Fibroblast of peridontal ligament (primary cell): ENCODE results near the gene SLC2A1.

Source experiments
- DNase-seq: peaks from one replicate; pipeline ENCODE4 v3.0.0-alpha.2; 2010; ENCODE audit errors: extremely low read depth

The SLC2A1 gene

DNA sequence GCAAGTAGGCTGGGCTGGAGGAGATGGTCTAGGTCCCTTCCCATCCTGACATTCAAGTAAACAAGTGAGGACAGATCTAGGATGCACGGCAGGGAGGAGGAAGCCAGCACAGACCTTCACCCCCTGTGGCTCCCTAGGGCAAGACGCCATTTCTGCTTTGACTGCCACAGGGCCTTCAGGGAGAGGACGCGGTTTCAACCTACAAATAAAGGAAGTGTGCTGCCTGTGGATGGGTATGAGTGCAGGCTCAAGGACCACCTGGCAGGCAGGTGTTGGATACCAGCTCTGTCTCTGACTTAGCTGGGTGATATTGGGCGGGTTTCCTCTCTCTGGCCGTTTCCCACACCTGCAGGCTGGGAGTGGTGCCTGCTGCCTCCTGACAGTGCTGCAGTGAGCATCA lies 16.2 kb downstream of the SLC2A1 start:
- no peak for DNase-seq

- peak; percentile 84 for DNase-seq
Measured at GRCh38 chr1:42941640-42942330, 16.9 kb downstream of the SLC2A1 start.

DNA sequence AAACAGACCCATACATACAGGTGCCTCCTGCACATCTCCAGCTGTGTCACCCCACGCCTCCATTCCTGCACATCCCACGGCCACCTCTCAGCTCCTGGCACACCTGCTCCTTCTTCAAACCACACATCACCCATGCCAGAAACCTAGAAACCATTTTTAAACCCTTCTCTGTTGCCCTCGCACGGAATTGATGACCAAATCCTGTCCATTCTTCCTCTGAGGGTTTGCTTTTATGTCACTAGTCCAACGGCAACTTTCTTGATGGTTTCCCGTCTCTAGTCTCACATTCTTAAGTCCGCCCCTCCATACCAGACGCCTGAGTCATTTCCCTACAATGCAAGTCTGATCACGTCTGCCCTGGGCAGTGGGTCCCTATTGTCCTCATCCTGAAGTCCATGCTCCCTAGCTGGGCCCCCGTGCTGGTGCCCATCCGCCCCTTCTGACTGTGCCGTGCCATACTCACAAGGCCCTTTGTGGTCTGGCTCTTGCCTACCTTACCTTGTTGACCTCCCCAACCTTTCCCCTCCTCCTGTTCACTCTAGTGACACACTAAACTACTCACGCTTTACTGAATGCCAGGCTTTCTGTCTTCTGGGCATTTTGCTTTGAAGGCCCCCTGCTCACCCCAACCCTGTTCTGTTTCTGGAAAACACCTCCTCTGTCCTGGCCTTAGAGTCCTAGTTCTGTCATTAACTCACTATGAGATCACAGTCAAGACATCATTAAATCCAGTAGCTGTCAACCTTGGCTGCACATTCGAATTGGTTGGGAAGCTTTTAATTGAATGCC lies 17.6 kb downstream of the SLC2A1 start:
- peak; percentile 93 for DNase-seq

DNA sequence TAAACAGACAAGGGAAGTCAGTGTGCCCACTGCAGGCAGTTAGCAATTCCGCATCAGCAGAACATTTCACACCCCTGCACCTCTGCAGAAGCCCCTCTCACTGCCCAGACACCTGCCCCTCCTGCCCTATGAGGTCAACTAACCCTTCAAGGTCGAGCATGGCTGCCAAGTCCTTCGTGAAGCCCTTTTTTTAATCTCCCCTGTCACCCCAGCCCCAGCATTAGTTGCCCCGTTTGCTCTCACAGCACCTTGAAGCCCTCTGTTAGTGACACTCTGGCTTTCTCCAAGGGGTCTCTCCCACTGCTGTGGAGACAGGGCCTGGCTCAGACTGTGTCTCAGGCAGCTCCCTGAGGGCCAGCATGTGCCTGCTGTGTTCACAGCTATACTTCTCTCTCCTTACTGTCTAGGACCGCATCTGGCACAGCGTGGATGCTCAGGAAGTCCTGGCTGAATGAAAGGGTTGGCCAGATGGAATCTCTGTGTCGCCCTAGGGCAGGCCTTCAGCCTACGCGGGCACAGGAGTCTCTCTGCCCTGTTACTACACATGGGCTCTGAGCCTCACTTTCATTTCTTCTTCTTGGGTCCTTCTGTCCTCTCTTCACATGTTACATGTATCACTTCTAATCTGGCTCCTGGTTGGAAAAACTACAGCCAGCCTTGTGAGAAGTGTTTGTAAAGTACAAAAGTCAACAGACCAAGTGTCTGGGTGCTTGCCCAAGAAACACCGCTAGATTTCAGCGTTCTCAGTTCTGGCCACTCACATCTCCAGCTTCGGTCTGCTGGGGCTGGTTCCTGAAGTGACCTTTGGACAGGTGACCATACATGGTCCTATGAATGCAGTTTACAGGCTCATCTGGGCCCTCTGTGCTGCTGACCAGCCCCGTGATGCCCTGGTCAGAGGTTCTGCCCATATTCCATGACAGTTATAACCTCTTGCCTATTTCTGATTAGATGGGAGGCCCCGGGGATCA lies 19.7 kb downstream of the SLC2A1 start:
- DNase-seq: no peak

GRCh38 chr1:42937836-42938644 lies 20.6 kb downstream of the SLC2A1 start:
- DNase-seq: no peak

- DNase-seq: peak; percentile 69
Measured at GRCh38 chr1:42937141-42937696, 21.4 kb downstream of the SLC2A1 start.

DNA sequence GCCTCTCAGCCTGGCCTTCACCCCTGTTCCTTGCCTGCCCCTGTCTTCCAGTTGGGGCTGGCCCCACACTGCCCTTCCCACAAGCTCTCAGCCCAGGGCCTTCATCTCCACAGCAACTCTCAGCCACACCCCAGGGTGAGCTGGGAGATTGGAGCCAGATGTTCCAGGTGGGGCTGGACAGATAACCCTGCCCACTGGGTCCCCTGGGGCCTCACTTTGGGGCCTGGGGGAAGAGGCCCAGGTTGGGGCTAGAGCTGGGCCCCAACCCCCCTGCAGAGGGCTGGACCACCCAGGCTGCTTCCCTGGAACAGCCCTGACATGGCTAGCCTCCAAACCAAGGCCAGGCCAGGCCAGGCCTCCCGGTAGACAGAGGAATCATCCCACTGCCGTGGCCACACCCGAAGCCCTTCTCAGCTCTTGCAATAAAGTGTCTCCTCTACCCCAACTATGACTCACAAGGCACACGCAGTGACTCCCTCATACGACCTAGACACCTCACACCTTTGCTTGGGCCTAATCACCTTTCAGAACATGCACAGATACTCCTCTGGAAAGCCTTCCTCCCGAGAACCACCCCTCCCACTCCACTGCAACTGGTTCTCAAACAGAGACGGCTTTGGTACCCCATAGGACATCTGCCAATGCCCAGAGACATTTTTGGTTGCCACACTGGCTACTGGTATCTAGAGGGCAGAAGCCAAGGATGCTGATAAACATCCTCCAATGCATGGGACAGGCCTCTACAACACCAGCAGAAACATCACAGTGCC lies 22.2 kb downstream of the SLC2A1 start:
- DNase-seq: peak; percentile 43

DNA sequence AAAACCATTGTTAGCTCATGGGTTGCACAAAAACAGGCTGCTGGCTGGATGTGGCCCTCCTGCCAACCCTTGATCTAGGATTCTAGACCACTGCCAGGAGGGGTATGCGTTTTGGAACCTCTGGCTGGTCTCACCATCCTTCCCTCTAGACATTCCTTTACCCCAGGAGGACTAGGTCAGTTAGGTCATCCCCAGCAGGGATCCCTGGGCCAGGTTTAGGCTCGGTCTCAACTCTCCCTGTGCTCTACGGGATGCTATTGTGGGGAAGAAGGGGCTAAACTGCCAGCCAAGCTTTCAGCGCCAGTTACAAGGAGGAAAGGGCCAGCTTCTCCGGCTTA lies 22.7 kb downstream of the SLC2A1 start:
- no peak for DNase-seq

DNA sequence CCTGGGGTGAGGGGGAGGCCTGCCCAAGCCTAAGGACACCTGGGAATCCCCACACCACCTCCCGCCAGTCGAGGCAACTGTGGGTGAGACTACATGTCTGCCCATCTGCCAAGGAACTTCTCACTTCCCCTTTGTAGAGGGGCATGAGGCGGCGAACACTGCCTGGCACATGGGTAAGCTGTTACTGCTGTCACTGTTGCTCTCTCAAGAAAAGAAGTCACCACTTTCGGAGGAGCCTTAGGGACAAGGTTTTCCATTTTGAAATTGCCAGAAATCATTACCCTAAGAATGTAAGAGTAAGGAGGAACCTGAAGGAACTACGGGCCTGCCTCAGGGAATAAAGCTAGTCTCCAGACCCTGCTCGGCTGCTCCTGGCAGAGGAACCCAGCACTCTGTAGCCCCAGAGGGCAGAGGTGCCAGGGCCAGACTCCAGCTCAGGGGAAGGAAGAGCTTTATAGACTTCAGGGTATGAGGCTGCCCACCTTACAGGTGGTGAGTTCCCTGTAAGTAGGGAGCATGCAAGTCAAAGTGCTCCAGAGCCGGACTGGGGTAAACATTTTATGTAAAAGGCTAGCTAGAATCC lies 23.3 kb downstream of the SLC2A1 start:
- no peak for DNase-seq

- no peak for DNase-seq
Measured at GRCh38 chr1:42934541-42935312, 23.9 kb downstream of the SLC2A1 start.

DNA sequence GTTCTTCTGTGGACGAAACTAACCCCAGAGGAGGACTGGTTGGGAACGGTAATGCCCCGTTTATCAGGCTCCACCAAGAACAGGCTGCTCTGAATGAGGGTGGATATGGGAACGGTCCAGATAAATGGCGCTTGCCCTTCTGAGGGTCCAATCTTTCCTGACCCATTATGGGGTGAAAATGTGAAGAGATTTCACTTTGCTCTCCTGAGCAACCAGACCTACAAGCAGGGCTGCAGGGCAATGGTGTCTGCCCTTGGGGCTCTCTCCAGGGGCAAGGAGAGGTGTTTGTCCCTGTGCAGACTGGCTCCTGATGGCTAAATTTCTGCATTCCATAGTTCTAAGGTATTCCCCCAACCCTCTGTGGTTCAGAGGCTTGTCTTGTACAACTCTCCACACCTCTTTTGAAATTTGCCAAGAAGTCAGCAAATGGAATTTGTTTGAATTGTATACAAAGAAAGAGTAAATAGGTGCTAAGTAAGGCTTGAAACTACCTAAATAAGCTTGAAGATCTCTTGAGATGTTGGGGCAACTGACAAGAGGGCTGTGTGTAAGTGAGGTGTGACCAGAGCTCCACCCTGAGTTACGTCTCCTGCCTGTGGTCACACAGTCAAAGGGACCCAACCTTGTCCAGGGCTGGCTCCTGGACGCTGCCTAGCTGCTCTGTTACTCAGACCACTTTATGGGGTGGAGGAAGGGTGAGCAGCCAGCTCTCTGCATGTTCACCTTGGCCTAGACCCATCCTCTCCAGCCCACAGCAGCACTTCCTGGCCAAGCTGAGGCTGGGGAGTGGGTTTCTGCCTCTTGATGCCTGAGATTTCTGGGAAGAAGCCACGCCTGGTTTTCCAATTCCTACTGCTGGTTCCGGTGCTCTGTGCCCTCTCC lies 24.8 kb downstream of the SLC2A1 start:
- no peak for DNase-seq

DNA sequence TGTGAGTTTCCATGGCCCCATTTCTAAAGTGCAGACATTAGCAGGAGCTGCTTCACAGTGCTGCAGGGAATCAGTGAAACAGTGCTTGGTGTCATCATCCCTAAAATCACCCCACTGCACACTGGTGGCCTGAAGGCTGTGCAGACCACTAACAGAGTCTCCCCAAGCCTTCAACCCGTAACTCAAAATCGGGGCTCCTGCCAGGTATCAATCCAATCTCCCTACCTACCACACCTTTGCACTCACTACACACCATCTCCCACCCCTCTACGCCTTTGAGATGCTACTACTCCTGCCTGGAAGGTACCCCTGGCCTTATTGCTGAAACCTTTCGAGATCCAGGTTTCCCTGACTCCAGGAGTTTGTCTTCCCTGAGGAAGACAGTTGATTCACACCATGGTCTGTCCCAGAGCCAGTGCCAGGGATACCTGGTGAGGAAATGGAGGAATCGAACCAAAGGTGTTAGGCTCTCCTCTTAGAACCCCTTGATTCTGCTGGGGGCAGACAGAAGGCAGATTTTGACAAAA lies 25.5 kb downstream of the SLC2A1 start:
- DNase-seq: no peak

DNA sequence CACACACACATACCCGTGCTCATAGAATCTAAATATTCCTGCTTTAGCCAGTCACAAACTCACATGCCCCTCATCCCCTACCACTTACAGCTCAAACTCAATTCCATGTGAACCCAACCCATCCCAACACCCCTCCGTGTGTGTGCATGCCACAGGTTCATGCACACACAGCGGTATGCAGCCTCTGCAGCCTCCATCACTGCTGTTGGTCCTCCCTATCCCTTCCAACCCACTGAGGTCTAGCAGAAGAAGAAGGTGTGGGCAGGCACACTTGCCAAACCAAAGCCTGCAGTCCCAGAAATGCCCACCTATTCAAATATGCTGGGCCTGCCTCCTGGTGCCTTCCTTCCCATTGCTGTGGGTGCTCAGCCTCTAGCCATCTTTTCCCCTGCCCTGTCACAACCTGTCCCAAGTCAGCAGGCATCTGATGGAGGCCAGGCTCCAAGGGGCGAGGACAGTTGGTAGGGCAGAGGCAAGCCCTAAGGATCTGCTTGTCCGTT lies 26.2 kb downstream of the SLC2A1 start:
- DNase-seq: no peak

DNA sequence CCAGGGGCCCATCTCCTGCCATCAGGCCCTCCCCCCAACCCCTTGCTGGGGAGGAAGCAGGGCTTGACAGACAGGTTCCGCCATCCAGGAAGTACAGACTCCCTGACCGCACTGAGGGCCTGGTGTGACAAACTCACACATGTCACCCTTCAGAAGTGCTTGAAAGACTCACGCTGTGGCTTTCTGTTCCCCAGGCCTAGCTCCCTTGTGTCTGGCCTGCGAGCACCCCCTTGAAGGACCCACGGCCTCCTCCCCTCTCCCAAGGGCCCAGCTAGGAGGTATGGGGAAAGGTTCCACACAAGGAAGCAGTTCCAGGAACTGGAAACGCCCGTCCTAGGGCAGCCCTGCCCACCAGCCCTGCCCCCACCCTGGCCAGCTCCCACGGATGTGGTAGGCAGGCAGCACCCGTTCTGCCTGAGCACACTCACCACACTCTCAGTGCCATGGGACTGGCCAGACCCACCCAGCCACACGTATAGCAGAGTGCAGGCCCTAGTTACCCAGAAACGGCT lies 26.7 kb downstream of the SLC2A1 start:
- DNase-seq: no peak

- DNase-seq: peak; percentile 32
Measured at GRCh38 chr1:42931108-42931539, 27.5 kb downstream of the SLC2A1 start.

DNA sequence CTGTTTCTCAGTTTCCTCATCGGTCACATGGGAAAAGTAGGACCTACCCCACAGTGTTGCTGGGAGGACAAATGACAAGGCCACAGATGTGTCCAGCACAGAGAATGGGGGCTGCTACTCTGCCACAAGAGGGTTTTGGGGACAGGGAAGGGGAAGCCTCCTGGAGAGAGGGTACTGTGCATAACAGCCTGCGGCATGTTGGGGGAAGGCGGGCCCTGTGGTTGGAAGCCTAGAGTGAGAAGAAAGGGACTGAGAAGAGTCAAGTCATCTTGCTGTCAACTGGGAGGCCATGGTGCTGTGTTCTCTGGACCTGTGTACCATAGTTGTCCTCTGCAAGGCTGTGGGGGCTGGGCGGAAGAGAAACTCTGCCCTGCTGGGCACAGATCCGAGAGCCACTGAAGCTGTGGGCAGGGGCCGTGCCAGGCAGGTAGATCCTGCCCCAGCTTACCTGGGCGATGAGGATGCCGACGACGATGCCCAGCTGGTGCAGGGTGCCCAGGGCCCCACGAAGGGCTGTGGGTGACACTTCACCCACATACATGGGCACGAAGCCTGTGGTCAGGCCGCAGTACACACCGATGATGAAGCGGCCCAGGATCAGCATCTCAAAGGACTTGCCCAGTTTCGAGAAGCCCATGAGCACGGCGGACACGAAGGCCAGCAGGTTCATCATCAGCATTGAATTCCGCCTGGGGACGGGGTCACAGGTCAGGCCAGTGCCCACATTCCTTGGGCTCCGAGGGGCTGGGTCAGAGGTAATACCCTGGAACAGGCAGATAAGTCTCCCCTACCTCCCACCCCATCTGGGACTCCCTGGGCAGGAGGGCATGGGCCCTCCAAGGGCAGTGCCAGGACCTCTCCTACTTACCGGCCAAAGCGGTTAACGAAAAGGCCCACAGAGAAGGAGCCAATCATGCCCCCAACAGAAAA lies 28.2 kb downstream of the SLC2A1 start:
- no peak for DNase-seq
